Coronary artery (tissue), 2 donors: ENCODE data around the gene ACTR2.

Experiments used
- DNase-seq: peaks from one replicate; pipeline ENCODE4 v3.0.0-alpha.2; 2017; ENCODE audit warnings: low spot score
- H3K27ac ChIP-seq, 2 donors: fragments of 200-600 bp; sonication (generic); one replicate each; pipeline ENCODE4 v1.5.1; 2016 to 2019
- H3K4me3 ChIP-seq: fragments of 200-600 bp; sonication (generic); 2 replicates; pipeline ENCODE4 v1.5.1; 2016; ENCODE audit warnings: mild to moderate bottlenecking, moderate library complexity
- TF ChIP-seq, protein P1 (sequence below): fragments of 200-600 bp; sonication (generic); IDR thresholded peaks from one replicate; pipeline ENCODE4 v1.5.1; 2019; ENCODE audit warnings: antibody characterized with exemption

Gene ACTR2

DNA sequence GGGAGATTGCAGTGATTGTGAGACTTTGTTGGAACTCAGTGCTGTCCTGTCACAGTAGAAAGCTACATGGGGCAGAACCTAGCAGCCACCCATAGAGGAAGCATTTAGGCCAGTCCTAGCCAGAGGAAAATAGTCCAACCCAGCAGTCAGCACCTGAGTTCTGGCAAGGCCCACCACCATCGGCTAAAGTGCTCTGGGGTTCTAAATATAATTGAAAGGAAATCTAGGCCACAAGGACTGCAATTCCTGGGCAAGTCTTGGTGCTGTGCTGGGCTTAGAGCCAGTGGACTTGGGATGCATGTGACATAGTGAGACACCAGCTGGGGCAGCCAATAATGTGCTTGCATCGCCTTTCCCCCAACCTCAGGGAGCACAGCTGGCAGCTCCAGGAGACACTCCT lies 28.9 kb upstream of the ACTR2 start:
- no peak for DNase-seq
- TF ChIP-seq, protein P1, sequence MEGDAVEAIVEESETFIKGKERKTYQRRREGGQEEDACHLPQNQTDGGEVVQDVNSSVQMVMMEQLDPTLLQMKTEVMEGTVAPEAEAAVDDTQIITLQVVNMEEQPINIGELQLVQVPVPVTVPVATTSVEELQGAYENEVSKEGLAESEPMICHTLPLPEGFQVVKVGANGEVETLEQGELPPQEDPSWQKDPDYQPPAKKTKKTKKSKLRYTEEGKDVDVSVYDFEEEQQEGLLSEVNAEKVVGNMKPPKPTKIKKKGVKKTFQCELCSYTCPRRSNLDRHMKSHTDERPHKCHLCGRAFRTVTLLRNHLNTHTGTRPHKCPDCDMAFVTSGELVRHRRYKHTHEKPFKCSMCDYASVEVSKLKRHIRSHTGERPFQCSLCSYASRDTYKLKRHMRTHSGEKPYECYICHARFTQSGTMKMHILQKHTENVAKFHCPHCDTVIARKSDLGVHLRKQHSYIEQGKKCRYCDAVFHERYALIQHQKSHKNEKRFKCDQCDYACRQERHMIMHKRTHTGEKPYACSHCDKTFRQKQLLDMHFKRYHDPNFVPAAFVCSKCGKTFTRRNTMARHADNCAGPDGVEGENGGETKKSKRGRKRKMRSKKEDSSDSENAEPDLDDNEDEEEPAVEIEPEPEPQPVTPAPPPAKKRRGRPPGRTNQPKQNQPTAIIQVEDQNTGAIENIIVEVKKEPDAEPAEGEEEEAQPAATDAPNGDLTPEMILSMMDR, result no peak
- H3K27ac ChIP-seq, result no peak overlapping the region
- H3K4me3 ChIP-seq, result no peak overlapping the region

DNA sequence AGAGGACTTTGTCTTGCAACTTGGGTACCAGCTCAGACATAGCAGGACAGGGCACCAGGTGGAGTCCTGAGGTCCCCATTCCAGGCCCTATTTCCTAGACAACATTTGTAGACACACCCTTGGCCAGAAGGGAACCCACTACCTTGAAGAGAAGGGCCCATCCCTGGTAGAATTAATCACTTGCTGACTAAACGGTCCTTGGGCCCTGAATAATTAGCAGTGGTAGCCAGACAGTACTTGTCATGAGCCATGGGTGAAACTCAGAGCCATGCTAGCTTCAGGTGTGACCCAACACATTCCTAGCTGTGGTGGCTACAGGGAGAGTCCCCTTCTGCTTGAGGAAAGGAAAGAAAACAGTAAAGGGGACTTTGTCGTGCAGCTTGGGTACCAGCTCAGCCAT lies 28.5 kb upstream of the ACTR2 start:
- Histone ChIP-seq H3K4me3 (no peak overlapping the region), H3K27ac (no peak overlapping the region)
- TF ChIP-seq, protein P1, result no peak
- DNase-seq, result no peak

DNA sequence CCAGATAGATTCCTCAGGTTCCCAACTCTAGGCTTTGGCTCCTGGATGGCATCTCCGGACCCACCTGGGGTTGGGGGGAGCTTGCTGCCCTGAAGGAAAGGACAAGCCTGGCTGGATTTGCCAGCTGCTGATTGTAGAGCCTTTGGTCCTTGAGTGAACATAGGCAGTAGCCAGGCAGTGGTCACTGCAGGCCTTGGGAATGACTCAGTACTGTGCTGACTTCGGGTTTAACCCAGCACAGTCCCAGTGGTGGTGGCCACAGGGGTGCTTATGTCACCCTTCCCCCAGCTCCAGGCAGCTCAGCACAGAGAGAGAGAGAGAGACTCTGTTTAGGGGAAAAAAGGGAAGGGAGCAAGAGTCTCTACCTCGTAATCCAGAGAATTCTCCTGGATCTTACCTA lies 27.7 kb upstream of the ACTR2 start:
- H3K4me3 ChIP-seq, result no peak overlapping the region
- no peak overlapping the region for H3K27ac ChIP-seq
- no peak for DNase-seq
- TF ChIP-seq, protein P1, result no peak

DNA sequence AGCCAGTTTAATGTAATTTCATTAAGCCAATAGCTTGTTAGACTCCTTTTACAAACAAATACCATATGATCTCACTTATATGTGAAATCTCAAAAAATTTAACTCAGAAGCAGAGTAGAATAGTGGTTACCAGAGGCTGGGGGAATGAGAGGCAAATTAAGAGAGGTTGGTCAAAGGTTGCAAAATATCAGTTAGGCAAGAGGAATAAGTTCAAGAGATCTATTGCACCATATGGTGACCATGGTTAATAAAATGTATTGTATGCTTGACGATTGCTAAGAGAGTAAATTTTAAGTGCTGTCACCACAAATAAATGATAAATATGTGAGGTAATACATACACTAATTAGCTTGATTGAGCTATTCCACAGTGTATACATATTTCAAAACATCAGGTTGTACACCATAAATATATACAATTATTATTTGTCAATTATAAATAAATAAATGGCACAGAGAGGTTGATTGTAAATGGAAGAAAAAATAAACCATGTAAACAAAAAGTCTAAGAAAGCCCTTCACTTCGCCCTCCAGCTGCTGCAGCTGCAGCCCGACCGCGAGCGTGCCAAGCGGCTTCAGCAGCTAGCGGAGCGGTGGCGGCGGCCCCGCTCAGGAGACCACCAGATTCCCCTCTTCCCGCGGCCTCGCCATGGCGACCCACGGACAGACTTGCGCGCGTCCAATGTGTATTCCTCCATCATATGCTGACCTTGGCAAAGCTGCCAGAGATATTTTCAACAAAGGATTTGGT lies 23.0 kb upstream of the ACTR2 start:
- Histone ChIP-seq H3K27ac (no peak overlapping the region), H3K4me3 (no peak overlapping the region)
- TF ChIP-seq, protein P1, result no peak
- no peak for DNase-seq

DNA sequence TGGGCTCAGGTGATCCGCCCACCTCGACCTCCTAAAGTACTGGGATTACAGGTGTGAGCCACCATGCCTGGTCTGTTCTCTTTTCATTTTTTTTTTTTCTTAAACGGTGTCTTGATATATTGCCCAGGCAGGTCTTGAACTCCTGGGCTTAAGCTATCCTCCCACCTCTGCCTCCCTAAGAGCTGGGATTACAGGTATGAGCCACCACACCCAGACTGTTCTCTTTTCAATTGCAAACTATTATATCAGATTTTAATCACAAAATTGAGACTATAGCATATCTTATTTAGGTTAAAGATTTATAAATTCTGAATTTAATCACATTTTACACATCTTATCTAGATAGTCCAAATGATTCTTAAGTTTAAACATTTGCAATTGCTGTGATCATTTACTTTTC lies 15.5 kb upstream of the ACTR2 start:
- TF ChIP-seq, protein P1, result no peak
- Histone ChIP-seq H3K4me3 (no peak overlapping the region), H3K27ac (no peak overlapping the region)
- DNase-seq, result no peak

DNA sequence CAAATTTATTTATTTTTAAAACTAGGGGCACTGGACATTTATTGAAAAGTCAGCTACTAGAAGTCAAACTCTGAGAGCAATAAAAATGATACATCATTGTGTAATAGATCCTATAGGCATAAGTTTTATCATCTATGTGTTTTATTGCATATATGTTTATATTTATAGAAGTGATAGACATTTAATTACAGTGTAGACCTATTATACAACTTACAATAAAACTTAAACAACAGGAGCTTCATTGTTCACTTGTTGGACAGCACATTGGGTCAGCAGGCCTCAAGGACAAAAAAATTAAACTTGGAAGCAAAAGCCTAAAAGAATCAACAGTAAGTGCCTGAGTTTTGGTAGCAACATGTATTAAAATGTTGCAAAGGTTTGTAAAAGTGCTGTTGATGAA lies 15.0 kb upstream of the ACTR2 start:
- DNase-seq, result no peak
- no peak overlapping the region for H3K4me3 ChIP-seq
- H3K27ac ChIP-seq, result no peak overlapping the region
- TF ChIP-seq, protein P1, result no peak

DNA sequence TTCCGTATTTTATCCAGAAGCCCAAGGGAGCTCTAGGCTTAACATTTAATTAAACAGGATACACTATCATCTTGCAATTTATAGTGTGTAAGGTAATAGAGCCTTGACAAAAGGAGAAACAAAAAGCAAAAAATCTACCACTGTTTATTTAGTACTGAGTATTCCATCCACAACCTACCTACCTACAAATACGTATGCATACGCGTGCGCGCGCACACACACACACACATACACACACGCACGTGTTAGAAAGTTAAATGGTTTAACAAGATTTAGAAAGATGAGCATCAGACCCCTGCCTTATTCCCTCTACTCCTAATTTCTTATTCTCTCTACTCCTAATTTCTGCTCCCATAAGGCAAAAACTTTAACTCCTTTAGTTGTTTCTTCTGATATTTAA lies 14.6 kb upstream of the ACTR2 start:
- Histone ChIP-seq H3K4me3 (no peak overlapping the region), H3K27ac (no peak overlapping the region)
- TF ChIP-seq, protein P1, result no peak

More for the DNA sequence above, 14.6 kb upstream of the ACTR2 start:
- DNase-seq, result no peak
